Loucy (cell line): Measurements from ENCODE around the gene VWA8.

Experiments
- CTCF ChIP-seq: fragments of 200-600 bp; sonication (generic); conservative IDR thresholded peaks from 2 replicates; pipeline ENCODE4 v1.5.1; 2014; ENCODE audit warnings: mild to moderate bottlenecking, antibody characterized with exemption, low read length
- EZH2phosphoT487 ChIP-seq: fragments of 200-600 bp; IDR thresholded peaks from 2 replicates; pipeline ENCODE4 v1.6.1; 2018; ENCODE audit warnings: antibody characterized with exemption, mild to moderate bottlenecking, moderate library complexity, borderline replicate concordance

GRCh38 chr13:41935501-41935900 is 25.4 kb downstream of the VWA8 start:
- TF ChIP-seq CTCF (no peak), EZH2phosphoT487 (no peak)
